Progenitor cell of endocrine pancreas (in vitro differentiated cells): ENCODE results near the gene STX1B. TPM values are rescaled to one million over a fixed set of nuclear protein-coding genes. Genes with fewer than 3 reads are reported as not detected.
A peak's percentile ranks its signal among the peaks of the same experiment; 100 is the strongest.
"Not testable (repeated sequence)": the region's sequence is repeated elsewhere in the genome, so short reads cannot be mapped to it uniquely, and the experiment has no call there.

Source experiments
- DNase-seq: peaks from one replicate; pipeline ENCODE4 v3.0.0; 2021; ENCODE audit warnings: low spot score; ENCODE audit not compliant: unreplicated experiment
- H3K27ac Mint-ChIP-seq: 2 replicates; pipeline ENCODE4 v1.8.0; 2021; ENCODE audit warnings: mild to moderate bottlenecking, moderate library complexity, mixed read lengths
- H3K27me3 Mint-ChIP-seq: 2 replicates; pipeline ENCODE4 v1.8.0; 2021; ENCODE audit warnings: mixed read lengths
- H3K36me3 Mint-ChIP-seq: 2 replicates; pipeline ENCODE4 v1.8.0; 2022; ENCODE audit warnings: mixed read lengths; ENCODE audit not compliant: insufficient read depth
- H3K4me1 Mint-ChIP-seq: 2 replicates; pipeline ENCODE4 v1.8.0; 2021; ENCODE audit warnings: low read depth, mixed read lengths
- H3K4me3 Mint-ChIP-seq: 2 replicates; pipeline ENCODE4 v1.8.0; 2021; ENCODE audit warnings: low read depth, mild to moderate bottlenecking, moderate library complexity, mixed read lengths
- H3K9me3 Mint-ChIP-seq: 2 replicates; pipeline ENCODE4 v1.8.0; 2021; ENCODE audit warnings: low read depth, mixed read lengths
- CTCF ChIP-seq: fragments of 200-600 bp; sonication (generic); IDR thresholded peaks from one replicate; pipeline ENCODE4 v1.5.0; 2021; ENCODE audit warnings: antibody characterized with exemption, mild to moderate bottlenecking; ENCODE audit not compliant: unreplicated experiment
- total RNA-seq: library from RNA; stranded (reverse); gene quantifications from 2 replicates; pipeline ENCODE4 v1.2.1, GENCODE V29; 2021

The STX1B gene
- total RNA-seq, 1 donor from 2014 or later: 1.0 TPM

GRCh38 chr16:30941600-30942425, 68.6 kb downstream of the STX1B start:
- Mint-ChIP-seq H3K27me3 (no peaks in the 10 kb centered on the region), H3K36me3 (peaks cover 27% of the 10 kb centered on the region), H3K4me3 (no peak overlapping the region), H3K9me3 (no peaks in the 10 kb centered on the region), H3K27ac (no peak overlapping the region), H3K4me1 (peaks cover 1% of the 10 kb centered on the region)
- TF ChIP-seq CTCF: peak; percentile 77
- peak; percentile 48 for DNase-seq

GRCh38 chr16:30939571-30939970, 70.9 kb downstream of the STX1B start:
- DNase-seq, H3K27ac Mint-ChIP-seq, H3K27me3 Mint-ChIP-seq, H3K4me3 Mint-ChIP-seq, H3K4me1 Mint-ChIP-seq, H3K9me3 Mint-ChIP-seq: not testable (repeated sequence)
- peaks cover 30% of the 10 kb centered on the region for H3K36me3 Mint-ChIP-seq

Other genes with a start within 250 kb of the STX1B start
- 19.3 and 22.2 TPM in 2 replicates for gene CFAP119, start 248.6 kb downstream of the STX1B start, total RNA-seq
- gene RNF40, start 248.3 kb downstream of the STX1B start, total RNA-seq: 137 and 155 TPM in 2 replicates
- 33.0 and 35.0 TPM in 2 replicates for gene ZNF629, start 223.4 kb downstream of the STX1B start, total RNA-seq
- 33.2 and 34.2 TPM in 2 replicates for gene BCL7C, start 116.6 kb downstream of the STX1B start, total RNA-seq
- 4.5 and 5.1 TPM in 2 replicates for gene CTF1, start 114.0 kb downstream of the STX1B start, total RNA-seq
- gene FBXL19, start 87.1 kb downstream of the STX1B start, total RNA-seq: 65.6 and 66.8 TPM in 2 replicates
- gene ORAI3, start 61.6 kb downstream of the STX1B start, total RNA-seq: 19.1 and 19.5 TPM in 2 replicates
- 25.4 and 27.7 TPM in 2 replicates for gene SETD1A, start 52.9 kb downstream of the STX1B start, total RNA-seq
- 4.6 and 5.5 TPM in 2 replicates for gene HSD3B7, start 25.4 kb downstream of the STX1B start, total RNA-seq
- 49.4 and 50.3 TPM in 2 replicates for gene STX4, start 22.9 kb upstream of the STX1B start, total RNA-seq
- 14.3 and 17.5 TPM in 2 replicates for gene ZNF668, start 63.6 kb upstream of the STX1B start, total RNA-seq
- 28.5 and 32.6 TPM in 2 replicates for gene ZNF646, start 63.8 kb upstream of the STX1B start, total RNA-seq
- gene PRSS53, start 78.3 kb upstream of the STX1B start, total RNA-seq: 2.3 and 2.9 TPM in 2 replicates
- gene VKORC1, start 84.2 kb upstream of the STX1B start, total RNA-seq: 51.0 and 54.8 TPM in 2 replicates
- gene BCKDK, start 97.7 kb upstream of the STX1B start, total RNA-seq: 40.1 and 41.7 TPM in 2 replicates
- 72.4 and 76.1 TPM in 2 replicates for gene KAT8, start 107.0 kb upstream of the STX1B start, total RNA-seq
- gene PRSS8, start 125.1 kb upstream of the STX1B start, total RNA-seq: 107 and 111 TPM in 2 replicates
- 0.65 and 0.69 TPM in 2 replicates for gene PRSS36, start 139.4 kb upstream of the STX1B start, total RNA-seq
- 739 TPM in 2 replicates for gene FUS, start 169.5 kb upstream of the STX1B start, total RNA-seq
- 4.6 and 5.4 TPM in 2 replicates for gene PYCARD, start 192.1 kb upstream of the STX1B start, total RNA-seq
- gene TRIM72, start 203.5 kb upstream of the STX1B start, total RNA-seq: 0.14 TPM in 1 of 2 replicates, not detected in the other
- not detected in 2 replicates for gene PYDC1, start 206.5 kb upstream of the STX1B start, total RNA-seq
- not detected in 2 replicates for gene ITGAM, start 249.3 kb upstream of the STX1B start, total RNA-seq